ELF-1 (cell line): ENCODE results near the gene CYTH1.

Experiments used
- DNase-seq: peaks from one replicate; pipeline ENCODE4 v3.0.0-alpha.2; 2016; ENCODE audit warnings: low read depth, low spot score

CYTH1 gene

GRCh38 chr17:78652024-78652423 is 130.0 kb downstream of the CYTH1 start:
- no peak for DNase-seq

- no peak for DNase-seq
Measured at GRCh38 chr17:78651554-78651953, 130.5 kb downstream of the CYTH1 start.

GRCh38 chr17:78650093-78650715 is 131.9 kb downstream of the CYTH1 start:
- DNase-seq: no peak

- DNase-seq: no peak
Measured at GRCh38 chr17:78648293-78648692, 133.8 kb downstream of the CYTH1 start.

GRCh38 chr17:78647032-78647431 is 135.0 kb downstream of the CYTH1 start:
- DNase-seq: no peak

GRCh38 chr17:78645421-78646295 is 136.4 kb downstream of the CYTH1 start:
- peak; percentile 67 for DNase-seq

- no peak for DNase-seq
Measured at GRCh38 chr17:78644931-78645351, 137.1 kb downstream of the CYTH1 start.

GRCh38 chr17:78644224-78644623 is 137.8 kb downstream of the CYTH1 start:
- no peak for DNase-seq

- DNase-seq: no peak
Measured at GRCh38 chr17:78643326-78643725, 138.7 kb downstream of the CYTH1 start.

- no peak for DNase-seq
Measured at GRCh38 chr17:78642707-78643106, 139.4 kb downstream of the CYTH1 start.

- no peak for DNase-seq
Measured at GRCh38 chr17:78641666-78642065, 140.4 kb downstream of the CYTH1 start.

GRCh38 chr17:78641243-78641642 is 140.8 kb downstream of the CYTH1 start:
- DNase-seq: no peak

- DNase-seq: no peak
Measured at GRCh38 chr17:78640700-78641099, 141.4 kb downstream of the CYTH1 start.

- no peak for DNase-seq
Measured at GRCh38 chr17:78637643-78638420, 144.2 kb downstream of the CYTH1 start.

- DNase-seq: no peak
Measured at GRCh38 chr17:78637146-78637545, 144.9 kb downstream of the CYTH1 start.

GRCh38 chr17:78634154-78634553 is 147.9 kb downstream of the CYTH1 start:
- no peak for DNase-seq

- no peak for DNase-seq
Measured at GRCh38 chr17:78629436-78629995, 152.6 kb downstream of the CYTH1 start.

- DNase-seq: no peak
Measured at GRCh38 chr17:78628547-78629435, 153.3 kb downstream of the CYTH1 start.

- no peak for DNase-seq
Measured at GRCh38 chr17:78624324-78625151, 157.5 kb downstream of the CYTH1 start.
